ENCODE data around the gene RNF14.

RNF14 gene

DNA sequence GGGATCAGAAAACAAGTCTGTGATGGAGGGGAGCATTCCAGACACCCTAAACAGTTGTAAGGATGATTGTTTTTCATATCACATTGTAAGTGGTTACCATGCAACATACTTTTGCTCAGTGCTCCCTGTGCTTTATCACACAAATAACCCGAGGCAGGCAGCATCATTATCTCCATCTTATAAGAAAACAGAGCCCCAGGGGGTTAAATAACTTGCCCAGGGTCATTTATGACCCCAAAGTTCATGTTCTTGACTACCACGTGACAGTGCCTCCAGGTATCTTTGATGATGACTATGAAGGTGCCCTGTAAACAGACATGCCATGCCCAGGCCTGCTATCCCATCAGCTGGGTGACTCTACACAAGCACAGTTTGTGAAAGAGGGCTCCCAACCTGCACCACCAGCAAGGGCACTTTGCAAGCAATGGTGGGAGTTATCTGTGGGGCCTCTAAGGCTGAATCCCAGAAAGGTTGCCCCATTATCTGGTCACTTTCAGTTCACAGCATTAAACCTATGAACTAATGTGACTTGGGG, 34.4 kb downstream of the RNF14 start:
- DNase-seq (ENCODE audit: low read depth): no peak
- TF ChIP-seq, protein P1, sequence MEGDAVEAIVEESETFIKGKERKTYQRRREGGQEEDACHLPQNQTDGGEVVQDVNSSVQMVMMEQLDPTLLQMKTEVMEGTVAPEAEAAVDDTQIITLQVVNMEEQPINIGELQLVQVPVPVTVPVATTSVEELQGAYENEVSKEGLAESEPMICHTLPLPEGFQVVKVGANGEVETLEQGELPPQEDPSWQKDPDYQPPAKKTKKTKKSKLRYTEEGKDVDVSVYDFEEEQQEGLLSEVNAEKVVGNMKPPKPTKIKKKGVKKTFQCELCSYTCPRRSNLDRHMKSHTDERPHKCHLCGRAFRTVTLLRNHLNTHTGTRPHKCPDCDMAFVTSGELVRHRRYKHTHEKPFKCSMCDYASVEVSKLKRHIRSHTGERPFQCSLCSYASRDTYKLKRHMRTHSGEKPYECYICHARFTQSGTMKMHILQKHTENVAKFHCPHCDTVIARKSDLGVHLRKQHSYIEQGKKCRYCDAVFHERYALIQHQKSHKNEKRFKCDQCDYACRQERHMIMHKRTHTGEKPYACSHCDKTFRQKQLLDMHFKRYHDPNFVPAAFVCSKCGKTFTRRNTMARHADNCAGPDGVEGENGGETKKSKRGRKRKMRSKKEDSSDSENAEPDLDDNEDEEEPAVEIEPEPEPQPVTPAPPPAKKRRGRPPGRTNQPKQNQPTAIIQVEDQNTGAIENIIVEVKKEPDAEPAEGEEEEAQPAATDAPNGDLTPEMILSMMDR (conservative IDR thresholded peaks at IDR 0.05; ENCODE audit: control insufficient read depth, insufficient read depth, low read depth, low read length): no peak
- no peak overlapping the region for H3K4me3 ChIP-seq (ENCODE audit: control insufficient read depth, low read depth, low read length)

- TF ChIP-seq, protein P1 (conservative IDR thresholded peaks at IDR 0.05; ENCODE audit: control insufficient read depth, insufficient read depth, low read depth, low read length): no peak
- no peak overlapping the region for H3K4me3 ChIP-seq (ENCODE audit: control insufficient read depth, low read depth, low read length)
- no peak for DNase-seq (ENCODE audit: low read depth)
These were observed 37.7 kb downstream of the RNF14 start for GRCh38 chr5:142006363-142007236.

- TF ChIP-seq, protein P1 (conservative IDR thresholded peaks at IDR 0.05; ENCODE audit: control insufficient read depth, insufficient read depth, low read depth, low read length): no peak
- H3K4me3 ChIP-seq (ENCODE audit: control insufficient read depth, low read depth, low read length): no peak overlapping the region
- DNase-seq (ENCODE audit: low read depth): no peak
These were observed 38.3 kb downstream of the RNF14 start for GRCh38 chr5:142007237-142007544.

DNA sequence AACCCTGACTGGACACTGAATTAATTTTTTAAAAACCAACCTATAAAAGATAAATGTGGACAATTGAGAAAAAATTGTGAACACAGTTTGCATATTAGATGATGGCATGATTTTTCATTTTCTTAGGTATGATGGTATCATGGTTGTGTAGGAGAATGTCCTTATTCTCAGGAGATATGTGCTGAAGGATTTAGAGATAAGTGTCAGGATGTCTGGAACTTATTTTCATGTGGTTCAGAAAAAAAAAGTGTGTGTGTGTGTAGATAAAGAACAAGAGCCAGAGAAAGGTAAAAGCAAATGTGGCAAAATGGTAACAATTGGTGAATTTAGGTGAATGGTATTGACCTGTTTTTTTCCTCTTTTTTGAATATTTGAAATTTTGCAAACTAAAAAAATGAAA, 39.9 kb downstream of the RNF14 start:
- no peak for DNase-seq (ENCODE audit: low read depth)
- no peak overlapping the region for H3K4me3 ChIP-seq (ENCODE audit: control insufficient read depth, low read depth, low read length)
- TF ChIP-seq, protein P1 (conservative IDR thresholded peaks at IDR 0.05; ENCODE audit: control insufficient read depth, insufficient read depth, low read depth, low read length): no peak

DNA sequence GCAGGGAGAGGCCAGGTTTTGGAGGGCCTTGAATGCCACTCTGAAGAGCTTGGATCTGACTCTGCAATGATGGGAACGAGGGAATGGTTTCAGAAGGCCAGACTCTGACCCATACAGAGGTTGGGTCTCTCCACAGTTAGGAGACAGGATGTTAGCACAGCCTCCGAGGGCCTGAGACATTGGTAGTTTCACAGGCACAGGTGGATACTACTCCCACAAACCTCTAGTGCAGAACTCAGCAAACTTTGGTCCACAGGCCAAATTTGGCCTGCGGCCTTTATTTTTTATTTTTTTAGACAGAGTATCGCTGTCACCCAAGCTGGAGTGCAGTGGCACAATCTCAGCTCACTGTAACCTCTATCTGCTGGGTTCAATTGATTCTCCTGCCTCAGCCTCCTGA, 41.0 kb downstream of the RNF14 start:
- no peak for DNase-seq (ENCODE audit: low read depth)
- TF ChIP-seq, protein P1 (conservative IDR thresholded peaks at IDR 0.05; ENCODE audit: control insufficient read depth, insufficient read depth, low read depth, low read length): no peak
- H3K4me3 ChIP-seq (ENCODE audit: control insufficient read depth, low read depth, low read length): no peak overlapping the region

DNA sequence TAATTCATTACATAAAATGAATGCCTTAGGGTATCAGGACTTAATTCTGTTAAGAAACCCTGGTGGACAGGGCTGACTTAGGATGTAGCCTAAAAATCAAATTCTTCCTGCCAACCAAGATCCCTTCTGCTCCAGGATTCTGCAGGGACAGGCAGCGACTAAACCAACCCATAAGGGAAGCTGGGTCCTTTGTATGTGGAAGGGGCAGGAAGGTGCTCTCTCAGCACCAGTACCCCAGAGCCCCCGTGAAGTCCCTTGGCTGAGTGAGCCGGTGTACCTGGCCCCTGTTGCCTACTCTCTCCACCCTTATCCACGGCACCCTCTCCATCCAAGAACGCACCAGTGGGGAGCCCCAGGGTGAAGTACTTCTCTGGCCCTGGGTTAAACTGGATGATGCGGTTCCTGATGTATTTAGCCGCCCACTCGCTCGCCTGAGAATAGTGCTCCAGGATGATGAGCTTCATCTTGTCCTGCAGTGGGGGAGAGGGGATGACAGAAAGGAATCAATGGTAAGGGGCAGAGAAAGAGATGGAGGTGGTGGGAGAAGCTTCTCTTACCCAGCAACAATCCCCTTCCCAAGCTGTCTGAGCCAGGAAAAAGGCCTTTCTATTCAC, 42.8 kb downstream of the RNF14 start:
- TF ChIP-seq, protein P1 (conservative IDR thresholded peaks at IDR 0.05; ENCODE audit: control insufficient read depth, insufficient read depth, low read depth, low read length): no peak
- peak overlapping the region; percentile 90 for H3K4me3 ChIP-seq (ENCODE audit: control insufficient read depth, low read depth, low read length)
- DNase-seq (ENCODE audit: low read depth): no peak
